GM21526 (cell line): ENCODE measurements around the gene GPR82.
"Not testable (repeated sequence)": the region's sequence is repeated elsewhere in the genome, so short reads cannot be mapped to it uniquely, and the experiment has no call there.

ENCODE experiments used
- ATAC-seq: cut with Tn5 transposase; IDR thresholded peaks from one replicate; pipeline ENCODE4 v1.9.1; 2021; ENCODE audit warnings: moderate library complexity; ENCODE audit not compliant: unreplicated experiment, low FRiP score

The GPR82 gene

DNA sequence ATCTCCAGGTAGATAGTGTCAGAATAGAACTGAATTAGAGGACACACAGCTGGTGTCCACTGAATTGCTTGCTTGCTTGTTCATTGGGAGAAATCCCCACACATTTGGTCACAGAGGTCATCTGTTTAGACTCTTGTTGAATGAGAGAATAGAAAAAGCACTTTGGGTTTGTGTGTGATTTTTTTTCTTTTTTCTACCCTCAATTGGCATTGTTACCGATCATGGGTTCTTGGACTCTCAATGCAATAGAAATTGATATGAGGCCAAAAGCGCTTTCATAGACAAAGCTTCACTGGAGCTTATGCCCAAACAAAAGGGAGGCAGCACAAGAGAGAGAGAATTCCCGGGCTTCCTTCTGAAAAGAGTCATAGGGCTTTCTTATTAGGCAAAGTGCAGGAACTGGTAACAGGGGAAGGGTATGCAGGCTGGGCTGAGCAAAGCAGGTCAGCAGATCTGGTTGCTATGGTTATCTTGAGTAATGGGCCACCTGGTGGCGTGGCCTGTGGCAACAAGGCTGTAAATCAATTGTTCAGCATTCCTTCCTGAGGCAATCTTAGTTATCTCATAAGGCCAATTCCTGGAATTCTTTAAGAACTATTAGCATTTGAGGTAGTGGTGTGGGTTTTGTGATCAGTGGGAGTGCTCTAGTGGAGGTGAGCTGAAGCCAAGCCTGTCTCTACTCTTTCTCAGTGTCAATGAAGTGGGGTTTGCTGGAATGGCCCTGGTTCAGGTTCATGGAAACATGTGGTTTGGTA, 5.3 kb upstream of the GPR82 start:
- no peak for ATAC-seq

DNA sequence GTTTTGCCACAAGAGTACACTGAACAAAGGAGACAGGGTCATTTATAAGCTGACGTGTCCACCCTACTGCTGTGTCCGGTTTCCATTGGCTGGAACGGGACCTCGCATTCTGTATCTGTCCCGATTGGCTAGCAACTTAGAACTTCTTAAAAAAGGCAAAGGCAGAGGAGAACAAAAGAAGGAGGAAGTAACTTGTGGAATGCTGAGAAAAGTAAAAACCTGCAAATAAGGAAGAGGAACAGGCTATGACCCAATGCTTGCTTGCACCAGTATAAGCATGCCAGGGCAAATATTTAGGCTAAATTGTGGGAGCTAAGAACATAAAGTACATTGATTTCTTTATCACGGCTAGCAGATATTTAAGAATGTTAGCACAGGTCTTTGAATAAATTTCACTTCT, 4.4 kb upstream of the GPR82 start:
- not testable (repeated sequence) for ATAC-seq

DNA sequence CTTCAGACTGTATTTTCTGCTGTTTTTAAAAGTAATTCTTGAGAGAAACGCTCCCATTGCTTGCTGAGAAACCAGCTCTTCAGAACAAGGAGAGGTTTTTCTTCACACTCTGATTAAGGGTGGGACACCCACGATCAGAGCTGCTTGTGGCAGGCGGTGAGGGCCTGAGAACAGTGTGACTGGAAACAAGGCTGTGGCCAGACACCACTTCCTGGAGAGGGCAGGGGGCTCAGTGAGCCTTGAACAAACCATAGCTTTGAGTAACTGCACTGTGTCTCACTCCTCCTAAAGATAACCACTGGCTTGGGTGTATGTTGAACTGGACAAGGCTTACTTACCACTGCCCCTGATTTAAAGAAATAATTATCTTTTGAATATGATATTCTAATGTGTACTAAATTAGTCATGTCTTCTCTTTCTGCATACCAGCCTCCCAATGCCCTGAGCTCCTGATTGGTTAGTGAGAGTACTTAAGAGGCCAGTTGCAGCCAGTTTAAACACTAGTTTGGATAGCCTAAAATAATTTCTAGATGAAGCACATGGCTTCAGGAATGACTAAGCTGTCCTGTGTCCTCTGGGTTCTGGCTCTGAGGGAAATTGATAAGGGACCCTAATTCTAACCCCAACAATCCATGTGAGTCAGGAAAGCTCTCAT, 3.7 kb upstream of the GPR82 start:
- peak; percentile 63 for ATAC-seq

- ATAC-seq: no peak
These were observed 2.4 kb upstream of the GPR82 start for GRCh38 chrX:41721590-41721989.

GRCh38 chrX:41722214-41722613, 1.8 kb upstream of the GPR82 start:
- ATAC-seq: no peak

DNA sequence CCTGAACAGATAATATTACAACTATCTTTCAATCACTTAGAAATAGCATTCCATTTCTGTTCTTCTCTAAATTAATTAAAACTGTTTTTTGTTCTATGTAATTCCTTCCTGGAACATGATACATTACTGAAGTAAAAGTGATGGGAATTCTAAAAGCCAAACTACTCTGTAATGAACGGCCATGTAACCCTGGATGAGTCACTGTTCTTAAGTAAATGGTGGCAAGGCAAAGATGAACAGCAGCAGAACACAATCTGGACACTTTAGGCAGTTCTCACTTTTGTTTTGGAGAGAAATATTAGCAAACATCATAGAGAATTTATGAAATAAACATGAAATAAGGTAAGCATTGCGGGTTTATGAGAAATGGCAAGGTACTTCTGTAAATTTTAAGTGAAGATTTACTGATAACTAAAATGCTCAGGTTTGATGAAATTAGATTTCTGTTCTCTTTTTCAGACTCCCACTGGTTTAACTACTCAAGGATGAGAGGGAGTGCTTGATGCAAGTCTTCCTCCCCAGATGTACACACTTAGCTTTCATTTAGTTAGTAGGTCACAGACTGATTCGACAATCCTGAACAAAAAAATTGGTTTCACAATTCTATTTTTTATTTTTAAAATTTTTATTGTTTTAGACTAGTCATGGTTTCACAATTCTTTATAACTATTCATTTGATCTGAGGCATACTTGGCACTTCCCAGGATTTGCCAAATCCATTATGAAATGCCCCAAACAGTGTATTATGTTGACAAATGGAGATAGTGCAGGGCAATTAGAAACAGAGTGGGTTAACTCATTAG, 964 bp upstream of the GPR82 start:
- ATAC-seq: no peak

DNA sequence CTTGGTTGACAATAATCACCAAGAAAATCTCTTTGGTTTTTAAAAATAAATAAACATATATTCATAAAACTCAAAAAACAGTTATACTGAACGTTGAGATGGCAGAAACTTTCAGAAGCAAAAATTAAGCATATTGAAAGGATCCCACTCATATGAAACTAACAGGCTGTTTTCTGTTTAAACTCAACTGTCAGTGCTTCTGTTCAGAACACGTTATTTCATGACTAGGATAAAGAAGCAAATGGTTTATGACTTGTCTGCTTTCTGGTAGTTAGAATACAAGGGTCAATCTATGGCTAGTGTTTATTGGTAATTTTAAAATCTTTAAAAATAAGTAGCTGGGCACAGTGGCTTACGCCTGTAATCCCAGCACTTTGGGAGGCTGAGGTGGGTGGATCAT, 4.1 kb downstream of the GPR82 start:
- no peak for ATAC-seq

GRCh38 chrX:41730081-41730480, 6.1 kb downstream of the GPR82 start:
- ATAC-seq: no peak

DNA sequence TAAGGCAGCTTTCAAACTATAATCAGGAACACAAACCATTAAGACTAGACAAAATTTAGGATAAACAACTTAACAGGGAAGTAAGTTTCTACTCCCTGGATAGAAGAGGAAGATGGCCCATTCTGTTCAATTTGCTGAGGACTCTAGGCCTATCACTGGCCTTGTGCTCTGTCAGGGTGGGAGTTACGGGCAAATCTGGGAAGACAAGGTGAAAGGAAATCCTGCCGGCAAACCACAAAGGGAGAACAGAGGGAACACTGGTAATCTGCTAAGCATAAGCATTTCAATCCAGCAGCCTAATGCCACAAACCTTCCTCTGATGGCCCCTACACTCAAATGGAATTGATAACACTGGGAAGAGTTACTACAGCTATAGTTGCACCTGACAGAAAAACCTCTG, 8.3 kb downstream of the GPR82 start:
- no peak for ATAC-seq

- ATAC-seq: peak; percentile 96
These were observed 10.0 kb downstream of the GPR82 start for GRCh38 chrX:41733939-41734338.

- ATAC-seq: no peak
These were observed 10.5 kb downstream of the GPR82 start for GRCh38 chrX:41734530-41734929.

DNA sequence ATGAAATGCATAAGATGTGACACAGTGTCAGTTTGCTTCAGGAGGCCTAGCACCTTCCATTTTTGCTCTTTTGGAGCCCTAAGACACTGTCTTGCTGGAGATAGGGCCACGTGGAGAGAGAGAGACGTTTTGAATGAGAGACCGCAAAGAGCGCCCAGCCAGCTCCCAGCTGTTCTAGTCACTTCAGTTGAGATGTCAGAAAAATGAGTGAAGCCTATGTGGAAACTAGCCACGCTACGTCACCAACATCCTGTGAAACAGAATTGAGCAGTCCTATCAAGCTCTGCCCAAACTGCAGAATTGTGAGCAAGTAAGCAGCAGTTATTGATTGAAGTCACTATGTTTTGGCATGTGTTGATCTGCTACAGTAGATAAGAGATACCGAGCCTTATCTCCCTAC, 13.1 kb downstream of the GPR82 start:
- ATAC-seq: no peak

DNA sequence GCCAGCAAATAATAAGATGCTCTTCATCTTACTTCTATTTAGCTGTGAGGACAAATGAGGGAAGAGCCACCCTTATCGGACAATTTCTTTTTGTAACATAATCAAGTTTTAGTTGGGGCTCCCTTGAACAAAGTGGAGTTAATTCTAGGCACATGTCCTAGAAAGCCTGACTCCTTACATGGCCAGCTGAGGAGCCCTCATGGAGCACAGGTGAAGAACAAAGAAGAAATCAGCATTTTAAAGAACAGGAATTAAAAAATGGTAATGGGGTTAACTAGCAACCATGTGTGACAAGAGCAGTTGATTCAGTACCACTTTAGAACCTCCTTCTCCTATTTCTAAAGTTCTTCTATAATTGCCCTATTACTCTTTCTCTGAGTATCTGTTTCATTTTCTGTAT, 15.9 kb downstream of the GPR82 start:
- ATAC-seq: no peak

- ATAC-seq: no peak
These were observed 26.7 kb downstream of the GPR82 start for GRCh38 chrX:41750716-41751115.

GRCh38 chrX:41758401-41758800, 34.4 kb downstream of the GPR82 start:
- ATAC-seq: no peak

GRCh38 chrX:41759817-41760216, 35.8 kb downstream of the GPR82 start:
- no peak for ATAC-seq

- ATAC-seq: no peak
These were observed 37.2 kb downstream of the GPR82 start for GRCh38 chrX:41761169-41761568.

GRCh38 chrX:41761702-41762101, 37.7 kb downstream of the GPR82 start:
- ATAC-seq: no peak

DNA sequence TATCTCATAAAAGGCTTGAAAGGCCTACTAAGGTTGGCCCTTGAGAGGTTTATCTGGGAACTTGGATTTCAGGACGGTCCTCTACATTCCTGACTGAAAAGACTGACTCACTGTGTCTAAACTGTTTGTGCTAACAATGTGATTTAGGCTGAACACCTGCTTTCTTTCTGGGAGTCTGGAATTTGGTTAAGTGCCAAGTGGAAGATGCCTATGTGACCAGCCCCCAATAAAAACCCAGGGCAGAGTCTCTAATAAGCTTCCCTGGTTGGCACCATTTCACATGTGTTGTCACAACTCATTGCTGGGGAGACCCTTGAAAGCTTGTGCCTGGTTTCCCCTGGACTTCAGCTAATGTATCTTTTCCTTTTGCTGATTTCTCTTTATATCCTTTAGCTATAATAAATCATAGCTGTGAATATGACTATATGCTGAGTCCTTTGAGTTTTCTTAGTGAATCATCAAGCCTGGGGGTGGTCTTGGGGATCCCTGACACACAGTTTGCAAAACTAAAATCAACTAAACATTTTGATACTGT, 55.1 kb downstream of the GPR82 start:
- ATAC-seq: no peak
